NCI-H345 (cell line): ENCODE measurements around the gene SCNN1B.
A peak's percentile ranks its signal among the peaks of the same experiment; 100 is the strongest.
"Not testable (repeated sequence)": the region's sequence is repeated elsewhere in the genome, so short reads cannot be mapped to it uniquely, and the experiment has no call there.

Experiments used
- DNase-seq: peaks from one replicate; lab custom pipeline; 2025; lab: John Stamatoyannopoulos, UW

Gene SCNN1B

DNA sequence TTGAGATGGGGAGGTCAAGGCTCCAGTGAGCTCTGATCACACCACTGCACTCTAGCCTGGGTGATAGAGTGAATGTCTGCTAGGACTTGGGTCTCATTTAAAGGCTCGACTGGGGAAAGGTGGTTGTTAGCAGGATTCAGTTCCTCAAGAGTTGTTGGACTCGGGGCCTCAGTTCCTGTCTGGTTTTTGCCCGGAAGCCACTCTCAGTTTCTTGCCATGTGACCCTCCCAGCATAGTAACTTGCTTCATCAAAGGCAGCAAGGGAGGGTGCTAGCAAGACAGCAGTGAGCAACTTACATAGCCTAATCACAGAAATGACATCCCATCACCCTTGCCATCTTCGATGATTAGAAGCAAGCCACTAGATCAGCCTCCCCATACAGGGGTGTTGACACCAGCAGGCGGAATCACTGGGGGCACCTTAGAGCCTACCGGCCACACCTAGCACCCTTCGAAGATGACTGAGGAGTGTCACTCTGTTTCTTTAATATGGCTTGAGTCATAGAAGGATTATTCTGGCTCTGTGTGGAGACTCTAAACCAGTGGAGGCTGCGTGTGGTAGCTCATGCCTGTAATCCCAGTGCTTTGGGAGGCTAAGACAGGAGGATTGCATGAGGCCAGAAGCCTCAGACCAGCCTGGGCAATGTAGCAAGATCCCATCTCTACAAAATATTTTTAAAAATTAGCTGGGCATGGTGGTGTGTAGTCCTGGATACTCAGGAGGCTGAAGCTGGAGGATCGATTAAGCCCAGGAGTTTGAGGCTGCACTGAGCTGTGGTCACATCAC lies 13.2 kb upstream of the SCNN1B start:
- DNase-seq = no peak

DNA sequence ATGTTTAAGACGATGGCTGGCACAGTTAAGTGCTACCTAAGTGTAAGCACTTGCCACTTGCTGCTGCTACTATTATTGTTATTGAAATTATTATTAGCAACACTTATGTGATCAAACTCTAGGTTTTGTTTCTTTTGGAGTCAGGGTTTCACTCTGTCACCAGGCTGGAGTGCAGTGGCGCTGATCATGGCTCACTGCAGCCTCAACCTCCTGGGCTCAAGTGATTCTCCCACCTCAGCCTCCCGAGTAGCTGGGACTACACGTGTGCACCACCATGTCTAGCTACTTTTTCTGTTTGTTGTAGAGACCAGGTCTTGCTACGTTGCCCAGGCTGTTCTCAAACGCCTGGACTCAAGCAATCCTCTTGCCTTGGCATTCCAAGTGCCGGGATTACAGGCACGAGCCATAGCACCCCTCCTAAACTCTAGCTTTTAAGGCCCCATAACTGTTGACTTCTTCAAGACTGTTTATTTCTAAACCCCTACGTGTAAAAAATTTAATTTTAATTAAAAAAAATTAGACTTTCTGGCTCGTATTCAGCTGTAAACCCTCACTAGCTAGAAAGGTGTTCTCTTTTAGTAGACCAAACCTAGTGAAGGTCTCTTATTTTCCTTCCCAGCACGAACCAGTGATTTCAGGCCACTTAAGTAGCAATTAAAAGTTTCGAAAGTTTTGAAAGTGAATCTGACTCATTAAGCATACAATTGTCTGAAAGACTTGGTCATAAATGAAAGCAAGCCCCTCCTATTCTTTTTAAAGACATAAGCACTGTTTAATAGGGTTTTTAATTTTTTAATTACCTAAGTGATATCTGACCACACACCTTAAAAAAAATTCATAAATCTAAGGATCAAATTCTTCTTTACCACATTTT lies 11.7 kb upstream of the SCNN1B start:
- no peak for DNase-seq

GRCh38 chr16:23293016-23293415 lies 9.1 kb upstream of the SCNN1B start:
- DNase-seq = no peak

DNA sequence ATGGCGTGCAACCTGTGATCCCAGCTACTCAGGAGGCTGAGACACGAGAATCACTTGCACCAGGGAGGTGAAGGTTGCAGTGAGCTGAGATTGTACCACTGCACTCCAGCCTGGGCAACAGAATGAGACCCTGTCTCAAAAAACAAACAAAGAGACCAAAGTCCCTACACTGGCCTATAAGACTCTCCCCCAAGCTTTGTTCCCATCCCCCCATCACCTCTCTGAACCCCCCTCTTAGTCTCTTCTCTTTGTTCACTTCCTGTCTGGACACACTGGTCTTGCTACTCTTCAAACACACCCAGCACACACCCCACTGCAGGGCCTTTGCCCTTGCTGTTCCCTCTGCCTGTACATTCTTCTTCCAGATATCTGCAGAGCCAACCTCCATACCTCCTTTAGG lies 7.8 kb upstream of the SCNN1B start:
- no peak for DNase-seq

- DNase-seq = no peak
These were observed 5.1 kb upstream of the SCNN1B start for GRCh38 chr16:23296994-23297393.

GRCh38 chr16:23298290-23298915 lies 3.7 kb upstream of the SCNN1B start:
- no peak for DNase-seq

- not testable (repeated sequence) for DNase-seq
These were observed 2.3 kb upstream of the SCNN1B start for GRCh38 chr16:23299815-23300214.

DNA sequence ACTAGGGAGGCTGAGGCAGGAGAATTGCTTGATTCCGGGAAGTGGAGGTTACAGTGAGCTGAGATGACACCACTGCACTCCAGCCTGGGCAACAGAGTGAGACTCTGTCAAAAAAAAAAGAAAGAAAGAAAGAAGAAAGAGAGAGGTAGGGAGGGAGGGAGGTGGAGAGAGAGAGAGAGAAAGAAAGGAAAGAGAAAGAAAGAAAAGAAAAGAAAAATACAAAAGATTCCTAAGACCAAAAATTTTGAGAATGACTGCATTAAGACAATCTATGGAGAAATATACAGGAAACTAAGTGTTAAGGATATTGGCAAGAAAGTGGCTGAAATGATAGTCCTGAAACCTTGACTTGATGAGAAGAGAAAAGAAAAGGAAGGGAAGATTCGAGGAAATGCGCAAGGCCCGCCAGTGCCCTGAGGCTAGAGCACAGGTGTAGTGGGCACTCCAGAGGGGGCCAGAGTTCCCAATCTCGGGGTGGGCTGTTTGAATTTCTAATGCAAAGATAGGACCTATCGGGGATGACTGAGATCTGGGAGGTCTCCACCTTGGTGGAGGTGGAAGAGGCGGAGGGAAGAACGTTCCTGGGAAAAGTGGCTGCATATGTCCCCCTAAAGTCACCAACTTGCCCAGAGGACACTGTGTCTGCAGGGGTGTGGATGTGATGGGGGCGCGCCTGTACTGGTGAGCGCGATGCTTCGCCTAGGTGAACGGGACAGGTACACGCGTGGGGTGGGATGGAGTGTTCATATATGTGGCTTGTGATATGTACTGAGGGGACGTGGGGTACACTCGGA lies 654 bp upstream of the SCNN1B start:
- DNase-seq = no peak

DNA sequence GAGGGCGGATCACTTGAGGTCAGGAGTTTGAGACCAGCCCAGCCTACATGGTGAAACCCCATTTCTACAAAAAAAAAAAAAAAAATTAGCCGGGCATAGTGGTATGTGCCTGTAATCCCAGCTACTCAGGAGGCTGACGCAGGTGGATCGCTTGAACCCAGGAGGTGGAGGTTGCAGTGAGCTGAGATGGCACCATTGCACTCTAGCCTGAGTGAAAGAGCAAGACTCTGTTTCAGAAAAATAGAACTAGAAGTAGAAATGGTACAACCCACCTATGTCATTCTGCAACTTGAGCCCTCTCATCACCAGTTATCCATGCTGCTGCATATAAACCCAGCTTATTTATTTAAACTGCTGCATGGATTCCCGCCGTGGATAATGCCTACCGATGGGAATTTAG lies 1.6 kb downstream of the SCNN1B start:
- no peak for DNase-seq

GRCh38 chr16:23304620-23305019 lies 2.5 kb downstream of the SCNN1B start:
- DNase-seq = no peak

DNA sequence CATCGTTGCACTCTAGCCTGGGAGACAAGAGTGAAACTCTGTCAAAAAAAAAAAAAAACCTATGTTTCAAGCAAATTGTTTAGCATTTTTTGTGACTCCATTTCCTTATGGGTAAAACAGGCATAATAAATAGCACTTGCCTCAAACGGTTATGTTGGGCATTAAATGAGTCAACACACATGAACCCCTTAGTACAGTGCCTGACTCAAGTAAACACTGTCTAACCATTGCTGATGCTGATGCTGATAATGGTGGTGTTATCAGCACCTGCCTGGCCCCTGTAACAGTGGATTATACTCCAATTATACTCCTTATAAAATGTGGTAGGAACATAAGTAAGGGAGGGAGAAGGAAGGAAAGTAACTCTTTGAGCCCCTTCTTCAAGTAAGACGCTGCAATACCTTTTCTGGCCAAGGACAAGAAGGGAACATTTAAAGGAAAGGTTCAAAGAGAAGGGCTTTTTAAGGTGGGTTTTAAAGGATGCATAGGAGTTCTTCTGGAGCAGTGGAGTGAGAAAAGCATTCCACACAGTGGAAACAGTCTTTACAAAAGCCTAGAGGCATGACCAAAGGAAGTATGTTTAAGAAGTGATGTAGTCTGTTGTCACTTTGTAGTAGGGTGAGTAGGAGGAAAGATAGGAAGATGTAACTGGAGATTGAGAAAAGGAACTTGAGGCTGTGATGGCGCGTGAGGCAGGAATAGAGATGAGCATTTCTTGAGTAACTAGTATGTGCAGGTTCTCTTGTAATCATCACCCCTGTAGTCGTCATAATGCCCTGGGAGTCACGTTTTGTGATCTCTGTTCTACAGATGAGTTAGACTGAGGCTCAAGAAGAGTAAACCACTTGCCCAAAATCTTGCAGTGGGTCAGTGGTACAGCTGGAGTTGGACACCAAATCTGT lies 4.3 kb downstream of the SCNN1B start:
- DNase-seq = no peak

GRCh38 chr16:23310217-23310616 lies 8.1 kb downstream of the SCNN1B start:
- DNase-seq = no peak

DNA sequence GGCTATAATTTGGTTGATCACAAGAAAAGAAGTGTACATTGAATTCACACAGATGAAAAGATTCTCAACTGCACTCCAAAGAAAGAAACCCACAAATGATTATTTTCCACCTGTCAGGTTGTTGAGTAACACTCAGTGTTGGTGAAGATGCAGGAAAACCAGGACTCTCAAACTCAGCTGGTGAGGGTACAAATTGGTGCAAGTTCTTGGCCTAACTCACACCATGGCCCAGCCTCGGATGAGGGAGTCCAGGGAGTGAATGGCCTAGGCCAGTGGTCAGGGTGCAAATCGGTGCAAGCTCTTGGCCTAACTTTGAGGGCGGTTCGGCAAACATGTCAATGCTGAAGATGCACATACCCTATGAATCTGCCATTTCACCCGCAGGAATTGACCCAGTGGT lies 8.6 kb downstream of the SCNN1B start:
- DNase-seq = no peak

- DNase-seq = no peak
These were observed 14.1 kb downstream of the SCNN1B start for GRCh38 chr16:23316232-23316631.

- DNase-seq = no peak
These were observed 14.6 kb downstream of the SCNN1B start for GRCh38 chr16:23316634-23317265.

DNA sequence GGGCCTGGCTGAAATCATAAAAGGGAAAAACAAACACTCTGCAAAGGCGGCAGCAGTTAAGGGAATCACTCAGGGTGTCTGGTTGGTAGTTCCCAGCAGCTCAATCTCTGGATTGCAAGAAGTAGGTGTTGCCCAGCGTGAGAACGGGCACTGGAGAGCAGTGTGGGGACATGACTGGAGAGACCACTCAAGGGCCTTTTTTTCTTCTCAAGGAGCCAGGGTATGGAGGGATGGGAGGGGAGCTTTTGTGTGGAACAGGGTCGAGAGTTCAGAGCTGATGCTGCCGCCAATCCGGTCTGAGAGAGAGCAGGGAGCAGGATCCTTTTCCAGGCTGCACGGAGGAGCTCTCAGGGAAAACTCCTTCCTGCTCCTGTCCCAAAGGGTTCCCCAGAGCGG lies 15.2 kb downstream of the SCNN1B start:
- peak; percentile 57 for DNase-seq

DNA sequence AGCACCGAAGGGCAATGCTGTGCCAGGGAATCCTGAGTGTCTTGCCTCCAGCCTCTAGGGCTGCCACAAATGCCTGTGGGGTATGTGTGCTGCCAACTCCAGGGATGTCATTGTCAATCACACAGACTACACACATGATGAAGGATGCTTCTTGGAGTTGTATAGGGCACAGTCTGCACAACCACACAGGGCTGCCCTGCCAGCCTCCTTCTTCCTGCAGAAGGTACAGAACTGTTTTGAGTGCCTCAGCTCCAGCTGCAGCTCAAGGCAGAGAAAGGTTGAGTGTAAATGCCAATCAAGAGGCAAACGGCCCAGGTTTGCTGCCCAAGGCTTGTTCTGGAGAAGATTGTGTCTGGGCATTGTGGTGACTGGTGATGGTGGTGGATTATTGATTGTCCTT lies 15.6 kb downstream of the SCNN1B start:
- DNase-seq = no peak

- DNase-seq = peak; percentile 41
These were observed 16.5 kb downstream of the SCNN1B start for GRCh38 chr16:23318639-23319038.

- DNase-seq = no peak
These were observed 17.9 kb downstream of the SCNN1B start for GRCh38 chr16:23319861-23320615.

DNA sequence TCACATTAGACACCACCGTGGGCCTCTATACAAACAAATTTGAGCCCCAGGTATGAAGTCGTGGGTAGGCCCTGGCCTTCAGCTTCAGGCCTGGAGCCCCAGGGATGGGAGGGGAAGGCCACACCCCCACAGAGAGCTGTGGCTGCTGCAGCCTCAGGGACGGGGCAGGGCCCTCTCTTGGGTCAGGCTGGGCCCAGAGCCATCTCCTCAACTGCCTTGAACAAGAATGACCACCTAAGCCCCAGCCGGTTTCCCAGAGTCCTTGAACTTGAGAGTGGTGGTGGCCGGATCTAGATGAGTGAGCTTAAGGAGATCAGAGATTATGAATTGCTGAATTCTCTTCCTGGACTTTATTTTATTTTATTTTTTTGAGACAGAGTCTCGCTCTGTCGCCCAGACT lies 18.6 kb downstream of the SCNN1B start:
- no peak for DNase-seq
